CD4-positive, alpha-beta T cell treated with Interleukin-4 for 4 hours (primary cell): Measurements from ENCODE around the gene TBC1D22B.

Source experiments
- DNase-seq: peaks from one replicate; pipeline ENCODE4 v3.0.0-alpha.2; 2020

The TBC1D22B gene, protein sequence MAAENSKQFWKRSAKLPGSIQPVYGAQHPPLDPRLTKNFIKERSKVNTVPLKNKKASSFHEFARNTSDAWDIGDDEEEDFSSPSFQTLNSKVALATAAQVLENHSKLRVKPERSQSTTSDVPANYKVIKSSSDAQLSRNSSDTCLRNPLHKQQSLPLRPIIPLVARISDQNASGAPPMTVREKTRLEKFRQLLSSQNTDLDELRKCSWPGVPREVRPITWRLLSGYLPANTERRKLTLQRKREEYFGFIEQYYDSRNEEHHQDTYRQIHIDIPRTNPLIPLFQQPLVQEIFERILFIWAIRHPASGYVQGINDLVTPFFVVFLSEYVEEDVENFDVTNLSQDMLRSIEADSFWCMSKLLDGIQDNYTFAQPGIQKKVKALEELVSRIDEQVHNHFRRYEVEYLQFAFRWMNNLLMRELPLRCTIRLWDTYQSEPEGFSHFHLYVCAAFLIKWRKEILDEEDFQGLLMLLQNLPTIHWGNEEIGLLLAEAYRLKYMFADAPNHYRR

DNA sequence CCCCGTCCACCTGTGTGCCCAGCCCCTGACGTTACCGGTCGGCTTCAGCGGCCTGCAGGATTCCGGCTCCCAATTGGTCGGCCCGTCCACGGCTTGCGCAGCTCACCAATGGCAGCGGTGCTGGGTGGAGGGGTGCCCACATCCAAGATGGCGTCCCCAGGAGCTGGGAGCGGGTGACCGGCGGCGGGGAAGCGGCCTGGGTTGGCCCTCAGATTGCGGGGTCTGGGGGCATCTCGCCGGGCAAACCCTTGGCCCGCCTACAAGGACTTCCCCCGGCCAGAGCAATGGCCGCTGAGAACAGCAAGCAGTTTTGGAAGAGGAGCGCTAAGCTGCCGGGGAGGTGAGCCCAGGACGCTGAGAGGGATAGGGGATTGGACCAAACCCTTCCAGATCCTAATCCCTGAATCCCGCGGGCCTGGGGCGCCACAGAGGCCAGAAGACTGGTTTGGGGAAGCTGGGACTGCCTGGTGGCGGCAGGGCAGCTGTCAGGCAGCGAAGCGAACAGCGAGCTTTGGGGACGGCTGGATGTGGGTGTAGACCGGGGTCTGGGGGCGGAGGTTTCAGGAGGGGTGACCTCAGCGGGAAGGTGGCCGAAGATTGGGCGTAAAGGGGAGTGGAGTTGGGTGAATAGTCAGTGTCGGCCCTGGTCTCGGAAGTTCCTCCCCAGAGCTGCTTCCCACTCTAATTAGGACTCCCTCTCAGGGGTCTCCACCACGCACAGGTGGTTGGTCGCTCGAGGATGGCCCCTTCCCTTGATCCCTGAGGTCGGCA lies at the start of gene TBC1D22B, which contains the start of gene TMEM217:
Gene TBC1D22B (plus strand): TSS at position 139 of the 771 bp plus-strand sequence. CDS start 146 bp downstream, at position 285.
Gene TMEM217 (minus strand): TSS at position 511 of the 771 bp plus-strand sequence. CDS start 39,114 bp downstream, outside the sequence.
- peak; percentile 93 for DNase-seq

- DNase-seq: peak; percentile 91
Observed at GRCh38 chr6:37207903-37208456, 49.6 kb upstream of the TBC1D22B start.

DNA sequence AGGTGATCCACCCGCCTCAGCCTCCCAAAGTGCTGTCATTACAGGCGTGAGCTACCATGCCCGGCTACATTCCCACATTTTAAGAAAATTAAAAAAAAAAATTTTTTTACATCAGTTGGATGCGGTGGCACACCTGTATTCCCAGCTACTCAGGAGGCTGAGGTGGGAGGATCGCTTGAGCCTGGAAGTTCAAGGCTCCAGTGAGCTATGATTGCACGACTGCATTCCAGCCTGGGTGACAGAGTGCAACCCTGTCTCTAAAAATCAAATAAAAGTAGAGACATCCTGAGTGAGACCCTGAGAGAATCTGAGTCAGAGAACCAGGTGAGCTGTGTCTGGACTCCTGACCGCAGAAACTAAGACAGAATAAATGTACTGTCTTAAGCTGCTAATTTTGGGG lies 48.8 kb upstream of the TBC1D22B start:
- DNase-seq: no peak

DNA sequence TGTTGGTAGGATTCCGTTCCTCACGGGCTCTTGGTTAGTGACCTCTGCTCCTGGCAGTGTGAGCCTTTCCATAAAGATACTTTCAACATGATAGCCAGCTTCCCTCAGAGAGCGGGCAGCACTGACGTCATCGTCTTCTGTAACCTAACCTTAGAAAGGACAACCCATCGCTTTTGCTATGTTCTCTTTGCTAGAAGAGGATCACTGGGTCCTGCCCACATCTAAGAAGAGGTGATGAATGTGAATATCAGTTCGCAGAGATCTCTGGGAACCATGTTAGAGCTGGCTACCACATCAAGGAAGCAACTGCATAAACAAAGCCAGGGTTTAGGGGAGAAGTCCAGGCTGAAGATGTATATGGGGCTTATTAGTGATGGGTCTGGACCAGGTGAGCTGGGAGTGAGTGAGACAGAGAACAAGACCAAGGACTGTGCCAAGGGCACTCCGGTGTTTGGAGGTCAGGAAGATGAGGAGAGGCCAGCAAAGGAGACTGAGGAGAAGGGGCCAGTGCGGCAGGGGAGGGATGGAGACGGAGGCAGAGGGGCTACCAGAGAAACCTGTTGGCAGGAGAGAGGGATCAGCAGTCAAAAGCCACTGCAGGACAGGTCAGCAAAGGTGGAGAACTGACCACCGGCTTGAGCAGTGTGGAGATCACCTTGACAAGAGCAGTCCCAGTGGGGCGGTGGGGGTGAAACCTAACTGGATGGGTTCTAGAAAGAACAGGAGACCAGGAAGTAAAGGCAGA lies 47.9 kb upstream of the TBC1D22B start:
- peak; percentile 85 for DNase-seq

- DNase-seq: peak; percentile 87
Observed at GRCh38 chr6:37210313-37210968, 47.1 kb upstream of the TBC1D22B start.

- no peak for DNase-seq
Observed at GRCh38 chr6:37212268-37212667, 45.3 kb upstream of the TBC1D22B start.

DNA sequence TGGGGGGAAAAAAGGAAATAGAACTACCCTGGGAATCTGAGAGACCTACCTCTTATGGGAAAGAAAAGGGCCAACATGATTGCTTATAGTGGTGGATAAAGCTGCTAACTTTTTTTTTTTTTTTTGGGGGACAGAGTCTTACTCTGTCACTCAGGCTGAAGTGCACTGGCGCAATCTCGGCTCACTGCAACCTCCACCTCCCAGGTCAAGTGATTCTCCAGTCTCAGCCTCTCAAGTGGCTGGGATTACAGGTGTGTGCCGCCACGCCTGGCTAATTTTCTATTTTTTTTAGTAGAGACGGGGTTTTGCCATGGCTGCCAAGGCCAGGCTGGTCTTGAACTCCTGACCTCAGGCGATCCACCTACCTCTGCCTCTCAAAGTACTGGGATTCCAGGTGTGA lies 39.5 kb upstream of the TBC1D22B start:
- DNase-seq: no peak

DNA sequence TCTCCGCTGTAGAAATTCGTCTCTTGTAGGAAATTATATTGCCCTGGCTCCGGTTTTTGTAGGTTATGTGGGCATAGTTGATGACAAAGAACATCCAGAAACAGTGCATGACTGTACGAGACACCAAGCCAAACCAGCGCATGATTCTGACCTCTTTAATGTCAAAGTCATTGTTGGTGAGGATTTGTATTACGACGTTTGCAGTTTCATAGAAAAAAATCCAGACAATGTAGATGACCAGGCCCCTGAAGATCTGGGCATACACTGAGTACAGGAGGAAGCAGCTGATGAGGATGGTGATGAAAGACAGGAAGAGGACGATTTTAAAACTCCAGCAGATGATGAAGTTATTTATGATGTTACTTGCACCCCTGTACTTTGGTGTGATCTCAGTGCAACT lies 39.1 kb upstream of the TBC1D22B start:
- DNase-seq: no peak

- no peak for DNase-seq
Observed at GRCh38 chr6:37221585-37222124, 35.9 kb upstream of the TBC1D22B start.

- DNase-seq: peak; percentile 66
Observed at GRCh38 chr6:37222125-37222967, 35.2 kb upstream of the TBC1D22B start.

DNA sequence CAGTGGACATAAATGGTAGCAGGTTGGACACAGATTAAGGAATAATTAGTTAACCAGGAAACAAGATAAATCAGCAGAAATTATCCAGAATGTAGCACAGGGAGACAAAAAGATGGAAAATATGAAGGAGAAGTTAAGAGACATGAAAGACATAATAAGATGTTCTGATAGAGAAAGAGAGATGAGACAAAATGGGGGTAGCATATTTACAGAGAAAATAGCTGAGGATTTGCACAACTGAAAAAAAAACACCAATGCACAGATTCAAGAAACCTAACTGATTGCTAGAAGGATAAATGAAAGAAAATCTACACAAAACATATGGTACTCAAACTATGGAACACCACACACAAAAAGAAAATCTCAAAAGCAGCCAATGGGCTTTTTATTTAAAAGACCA lies 34.6 kb upstream of the TBC1D22B start:
- DNase-seq: no peak

GRCh38 chr6:37225350-37226169 lies 32.0 kb upstream of the TBC1D22B start:
- no peak for DNase-seq

DNA sequence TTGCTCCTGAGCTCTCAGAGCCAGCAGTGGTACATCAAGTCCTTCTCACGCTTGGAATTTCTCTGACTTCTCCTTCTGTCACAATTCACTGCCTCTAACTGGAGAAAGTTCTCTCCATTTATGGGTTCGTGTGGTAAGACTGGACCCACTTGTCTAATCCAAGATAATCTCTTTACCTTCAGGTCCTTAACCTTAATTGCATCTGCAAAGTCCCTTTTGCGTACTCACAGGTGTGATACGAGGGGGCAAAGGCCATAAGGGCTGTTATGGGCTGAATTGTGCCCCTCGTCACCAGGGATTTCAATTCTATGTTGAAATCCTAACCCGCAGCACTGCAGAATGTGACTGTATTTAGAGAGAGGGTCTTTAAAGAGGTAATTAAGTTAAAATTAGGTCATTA lies 27.5 kb upstream of the TBC1D22B start:
- DNase-seq: no peak

GRCh38 chr6:37232430-37233017 lies 25.0 kb upstream of the TBC1D22B start:
- no peak for DNase-seq

GRCh38 chr6:37233541-37233940 lies 24.0 kb upstream of the TBC1D22B start:
- DNase-seq: no peak

DNA sequence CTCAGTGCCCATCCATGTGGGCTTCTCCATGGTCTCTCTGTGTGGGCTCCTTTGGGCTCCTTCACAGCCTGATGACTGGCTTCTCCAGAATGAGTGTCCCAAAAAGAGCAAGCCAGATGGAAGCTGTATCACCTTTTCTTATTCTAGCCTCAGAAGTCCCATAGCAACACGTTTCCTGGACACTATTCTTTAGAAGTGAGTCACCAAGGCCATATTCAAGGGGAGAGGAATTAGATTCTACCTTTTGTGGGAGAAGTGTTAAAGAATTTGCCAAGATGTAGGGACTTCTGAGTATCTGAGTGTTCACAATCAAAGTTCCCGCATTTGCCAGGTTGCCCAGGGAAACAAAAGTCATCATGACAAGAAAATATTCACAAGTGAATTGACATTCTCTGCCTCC lies 20.7 kb upstream of the TBC1D22B start:
- DNase-seq: no peak

GRCh38 chr6:37237789-37238188 lies 19.8 kb upstream of the TBC1D22B start:
- DNase-seq: no peak

GRCh38 chr6:37238381-37238780 lies 19.2 kb upstream of the TBC1D22B start:
- no peak for DNase-seq

DNA sequence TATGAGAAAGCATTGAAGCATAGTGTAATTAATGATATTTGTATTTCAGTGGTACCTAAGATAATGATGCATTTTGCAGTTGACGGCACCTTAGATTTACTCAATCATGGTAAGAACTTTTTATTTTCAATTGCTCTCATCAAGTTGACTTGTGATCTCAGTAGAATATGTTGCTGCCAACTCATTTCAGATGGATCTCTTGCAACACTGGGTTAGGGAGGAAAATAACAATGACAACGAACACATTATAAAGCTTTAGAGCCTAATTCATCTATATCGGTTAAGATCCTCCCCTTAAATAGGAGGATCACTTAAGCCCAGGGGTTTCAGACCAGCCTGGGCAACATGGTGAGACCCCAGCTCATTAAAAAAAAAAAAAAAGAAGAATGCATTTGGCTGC lies 18.0 kb upstream of the TBC1D22B start:
- no peak for DNase-seq
